ENCODE measurements around the gene KCNIP4. TPM values are rescaled to one million over a fixed set of nuclear protein-coding genes. Genes with fewer than 3 reads are reported as not detected.
A peak's percentile ranks its signal among the peaks of the same experiment; 100 is the strongest.

The KCNIP4 gene
- total RNA-seq, 1 donor from 2014 or later: not detected

- no peaks in the 10 kb centered on the region for H3K4me1 Mint-ChIP-seq (ENCODE audit: low read depth)
- peak; percentile 83 for TF ChIP-seq CTCF (IDR thresholded peaks at IDR 0.05)
- H3K4me3 Mint-ChIP-seq (ENCODE audit: unreplicated experiment): no peak overlapping the region
- DNase-seq (ENCODE audit: low spot score): no peak
- peaks cover 24% of the 10 kb centered on the region for H3K27me3 Mint-ChIP-seq (ENCODE audit: low read depth)
- H3K27ac Mint-ChIP-seq (ENCODE audit: unreplicated experiment): no peak overlapping the region
- H3K36me3 Mint-ChIP-seq (ENCODE audit: low read depth): no peaks in the 10 kb centered on the region
- H3K9me3 Mint-ChIP-seq (ENCODE audit: low read depth): no peaks in the 10 kb centered on the region
Measured at GRCh38 chr4:21512353-21512752, 436.2 kb downstream of the KCNIP4 start.

- no peak for DNase-seq (ENCODE audit: low spot score)
- Mint-ChIP-seq H3K9me3 (ENCODE audit: low read depth) (no peaks in the 10 kb centered on the region), H3K4me3 (ENCODE audit: unreplicated experiment) (no peak overlapping the region), H3K4me1 (ENCODE audit: low read depth) (no peaks in the 10 kb centered on the region), H3K27me3 (ENCODE audit: low read depth) (peaks cover 11% of the 10 kb centered on the region), H3K27ac (ENCODE audit: unreplicated experiment) (no peak overlapping the region), H3K36me3 (ENCODE audit: low read depth) (no peaks in the 10 kb centered on the region)
- TF ChIP-seq CTCF (IDR thresholded peaks at IDR 0.05): peak; percentile 68
Measured at GRCh38 chr4:21507439-21507838, 441.1 kb downstream of the KCNIP4 start.

GRCh38 chr4:21490682-21491081 lies 457.9 kb downstream of the KCNIP4 start:
- Mint-ChIP-seq H3K4me1 (ENCODE audit: low read depth) (no peaks in the 10 kb centered on the region), H3K27ac (ENCODE audit: unreplicated experiment) (no peak overlapping the region), H3K27me3 (ENCODE audit: low read depth) (no peaks in the 10 kb centered on the region), H3K36me3 (ENCODE audit: low read depth) (no peaks in the 10 kb centered on the region), H3K9me3 (ENCODE audit: low read depth) (peaks cover 6% of the 10 kb centered on the region), H3K4me3 (ENCODE audit: unreplicated experiment) (no peak overlapping the region)
- TF ChIP-seq CTCF (IDR thresholded peaks at IDR 0.05): no peak
- DNase-seq (ENCODE audit: low spot score): no peak

DNA sequence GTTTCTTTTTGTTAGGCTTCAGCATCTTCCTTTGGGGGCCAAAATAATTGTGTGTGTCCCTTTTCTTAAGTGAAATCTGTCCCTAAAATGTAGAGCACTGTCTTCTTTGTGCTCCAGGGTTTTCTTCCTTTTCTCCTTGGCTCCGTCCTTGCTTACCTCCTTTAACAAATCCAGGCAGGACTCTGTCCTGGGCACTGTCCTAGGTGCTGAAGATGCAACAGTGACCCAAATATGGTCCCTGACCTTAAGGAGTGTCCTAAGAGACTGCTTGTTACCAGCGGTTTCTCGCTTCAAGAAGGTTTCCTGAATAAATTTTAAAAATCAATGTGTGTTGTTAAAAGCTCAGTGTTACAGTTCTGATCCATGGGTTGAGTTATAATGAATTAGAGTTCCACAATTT lies 471.8 kb downstream of the KCNIP4 start:
- Mint-ChIP-seq H3K4me3 (ENCODE audit: unreplicated experiment) (no peak overlapping the region), H3K27me3 (ENCODE audit: low read depth) (peaks cover 2% of the 10 kb centered on the region), H3K9me3 (ENCODE audit: low read depth) (no peaks in the 10 kb centered on the region), H3K27ac (ENCODE audit: unreplicated experiment) (no peak overlapping the region), H3K36me3 (ENCODE audit: low read depth) (no peaks in the 10 kb centered on the region), H3K4me1 (ENCODE audit: low read depth) (no peaks in the 10 kb centered on the region)
- no peak for DNase-seq (ENCODE audit: low spot score)
- TF ChIP-seq CTCF (IDR thresholded peaks at IDR 0.05): no peak

- Mint-ChIP-seq H3K27ac (ENCODE audit: unreplicated experiment) (no peak overlapping the region), H3K4me1 (ENCODE audit: low read depth) (no peaks in the 10 kb centered on the region), H3K27me3 (ENCODE audit: low read depth) (peaks cover 2% of the 10 kb centered on the region), H3K9me3 (ENCODE audit: low read depth) (no peaks in the 10 kb centered on the region), H3K36me3 (ENCODE audit: low read depth) (no peaks in the 10 kb centered on the region), H3K4me3 (ENCODE audit: unreplicated experiment) (no peak overlapping the region)
- TF ChIP-seq CTCF (IDR thresholded peaks at IDR 0.05): no peak
- DNase-seq (ENCODE audit: low spot score): no peak
Measured at GRCh38 chr4:21474195-21474594, 474.4 kb downstream of the KCNIP4 start.
